Dermis blood vessel endothelial cell (primary cell): ENCODE results near the gene P2RX3. TPM values are rescaled to one million over a fixed set of nuclear protein-coding genes. Genes with fewer than 3 reads are reported as not detected.

Experiments
- total RNA-seq: library from RNA; depleted of rRNA; stranded (reverse); fragments of >200 nt; gene quantifications from 2 replicates; pipeline ENCODE4 v1.2.3, GENCODE V29; 2014

The P2RX3 gene
- total RNA-seq, 1 donor from 2014 or later = not detected

Other genes with a start within 250 kb of the P2RX3 start
- gene LRRC55, start 156.4 kb upstream of the P2RX3 start, total RNA-seq = 0.05 and 0.34 TPM in 2 replicates
- 3.0 and 19.6 TPM in 2 replicates for gene APLNR, start 101.1 kb upstream of the P2RX3 start, total RNA-seq
- 74.3 and 79.6 TPM in 2 replicates for gene TNKS1BP1, start 13.4 kb upstream of the P2RX3 start, total RNA-seq
- gene SSRP1, start 2.5 kb upstream of the P2RX3 start, total RNA-seq = 58.9 and 160 TPM in 2 replicates
- gene PRG3, start 42.8 kb downstream of the P2RX3 start, total RNA-seq = not detected in 2 replicates
- 0.19 TPM in 1 of 2 replicates, not detected in the other for gene PRG2, start 52.3 kb downstream of the P2RX3 start, total RNA-seq
- gene SLC43A3, start 88.8 kb downstream of the P2RX3 start, total RNA-seq = 57.7 and 101 TPM in 2 replicates
- 0.14 and 0.51 TPM in 2 replicates for gene RTN4RL2, start 122.2 kb downstream of the P2RX3 start, total RNA-seq
- gene SLC43A1, start 177.3 kb downstream of the P2RX3 start, total RNA-seq = 16.7 and 18.4 TPM in 2 replicates
- 28.1 and 39.8 TPM in 2 replicates for gene TIMM10, start 192.4 kb downstream of the P2RX3 start, total RNA-seq
- not detected in 2 replicates for gene SMTNL1, start 199.2 kb downstream of the P2RX3 start, total RNA-seq
- gene UBE2L6, start 229.3 kb downstream of the P2RX3 start, total RNA-seq = 37.4 and 41.5 TPM in 2 replicates